Left ventricle myocardium inferior (tissue), 1 donor: ENCODE measurements around the gene COA1. TPM values are rescaled to one million over a fixed set of nuclear protein-coding genes. Genes with fewer than 3 reads are reported as not detected.
"Not testable (repeated sequence)": the region's sequence is repeated elsewhere in the genome, so short reads cannot be mapped to it uniquely, and the experiment has no call there.

Experiments used
- DNase-seq: peaks from one replicate; pipeline ENCODE4 v3.0.0-alpha.2; 2020
- H3K27ac ChIP-seq: fragments of 200-600 bp; replicated peaks from 2 replicates; pipeline ENCODE4 v1.8.0; 2021
- H3K27me3 ChIP-seq: fragments of 200-600 bp; 2 replicates; pipeline ENCODE4 v1.8.0; 2021; ENCODE audit warnings: low read depth
- H3K36me3 ChIP-seq: fragments of 200-600 bp; 2 replicates; pipeline ENCODE4 v1.8.0; 2021
- H3K4me1 ChIP-seq: fragments of 200-600 bp; 2 replicates; pipeline ENCODE4 v1.8.0; 2021
- H3K4me3 ChIP-seq: fragments of 200-600 bp; 2 replicates; pipeline ENCODE4 v1.8.0; 2021; ENCODE audit warnings: mild to moderate bottlenecking, moderate library complexity
- H3K9me3 ChIP-seq: fragments of 200-600 bp; replicated peaks from 2 replicates; pipeline ENCODE4 v1.8.0; 2021
- CTCF ChIP-seq: fragments of 200-600 bp; IDR thresholded peaks from 2 replicates; pipeline ENCODE4 v1.8.0; 2021; ENCODE audit warnings: antibody characterized with exemption, mild to moderate bottlenecking, borderline replicate concordance
- intact Hi-C: fragments of 100-400 bp; cut with micrococcal nuclease; formaldehyde crosslinking; loops from one replicate; pipeline ENCODE4 v1.11.0; 2022
- total RNA-seq: library from RNA; stranded (reverse); fragmentation: NEBNext Ultra II Directional; extraction: Animal tissue kit (Norgen Biotek cat#: 25700); gene quantifications from one replicate; pipeline ENCODE4 v1.2.1, GENCODE V29; 2021
- donor health status: DM: no; HTN: yes; CAD: no; lungs with severe emphysema.

COA1 gene
- total RNA-seq, 1 donor from 2014 or later: 76.5 TPM

GRCh38 chr7:43628431-43628830 lies 100.9 kb downstream of the COA1 start:
- no peak overlapping the region for H3K27ac ChIP-seq
- H3K4me3 ChIP-seq: no peak overlapping the region
- no peak for TF ChIP-seq CTCF
- H3K9me3 ChIP-seq: no peaks in the 10 kb centered on the region
- H3K27me3 ChIP-seq: no peaks in the 10 kb centered on the region
- H3K36me3 ChIP-seq: peaks cover 53% of the 10 kb centered on the region
- no peak for DNase-seq
- intact Hi-C loops: no loop called here
- peaks cover 30% of the 10 kb centered on the region for H3K4me1 ChIP-seq

GRCh38 chr7:43627798-43628197 lies 101.5 kb downstream of the COA1 start:
- Histone ChIP-seq H3K4me1 (peaks cover 30% of the 10 kb centered on the region), H3K36me3 (peaks cover 49% of the 10 kb centered on the region)
- H3K27me3 ChIP-seq, H3K27ac ChIP-seq, intact Hi-C loops, H3K9me3 ChIP-seq, H3K4me3 ChIP-seq, DNase-seq: not testable (repeated sequence)

- H3K36me3 ChIP-seq: peaks cover 39% of the 10 kb centered on the region
- intact Hi-C loops: no loop called here
These were observed 102.6 kb downstream of the COA1 start for GRCh38 chr7:43626695-43627094.

GRCh38 chr7:43625980-43626379 lies 103.3 kb downstream of the COA1 start:
- no peak for TF ChIP-seq CTCF
- DNase-seq: no peak
- Histone ChIP-seq H3K36me3 (peaks cover 39% of the 10 kb centered on the region), H3K4me3 (no peak overlapping the region), H3K27ac (peak overlapping the region; percentile 27), H3K4me1 (peaks cover 30% of the 10 kb centered on the region), H3K9me3 (no peaks in the 10 kb centered on the region), H3K27me3 (no peaks in the 10 kb centered on the region)
- intact Hi-C loops: no loop called here

More at GRCh38 chr7:43626695-43627094, 102.6 kb downstream of the COA1 start:
- Histone ChIP-seq H3K4me1 (peaks cover 30% of the 10 kb centered on the region), H3K27me3 (no peaks in the 10 kb centered on the region), H3K9me3 (no peaks in the 10 kb centered on the region), H3K27ac (peak overlapping the region; percentile 27), H3K4me3 (no peak overlapping the region)
- no peak for TF ChIP-seq CTCF
- no peak for DNase-seq

GRCh38 chr7:43625453-43625852 lies 103.9 kb downstream of the COA1 start:
- DNase-seq: no peak
- no peak for TF ChIP-seq CTCF
- H3K27me3 ChIP-seq: no peaks in the 10 kb centered on the region
- H3K4me3 ChIP-seq: no peak overlapping the region
- H3K9me3 ChIP-seq: no peaks in the 10 kb centered on the region
- intact Hi-C loops: no loop called here
- H3K36me3 ChIP-seq: peaks cover 35% of the 10 kb centered on the region
- H3K4me1 ChIP-seq: peaks cover 30% of the 10 kb centered on the region
- H3K27ac ChIP-seq: peak overlapping the region; percentile 27

- Histone ChIP-seq H3K36me3 (peaks cover 43% of the 10 kb centered on the region), H3K9me3 (no peaks in the 10 kb centered on the region), H3K4me3 (no peak overlapping the region), H3K27ac (no peak overlapping the region), H3K27me3 (no peaks in the 10 kb centered on the region), H3K4me1 (peaks cover 30% of the 10 kb centered on the region)
- TF ChIP-seq CTCF: no peak
- DNase-seq: no peak
- intact Hi-C loops: no loop called here
These were observed 105.2 kb downstream of the COA1 start for GRCh38 chr7:43624156-43624555.
